Right atrium auricular region (tissue), 2 donors: ENCODE data around the gene CAD. TPM values are rescaled to one million over a fixed set of nuclear protein-coding genes. Genes with fewer than 3 reads are reported as not detected.

ENCODE experiments used
- DNase-seq: peaks from one replicate; pipeline ENCODE4 v3.0.0-alpha.2; 2019; ENCODE audit warnings: low spot score
- H3K27ac ChIP-seq, 2 donors: fragments of 200-600 bp; sonication (generic); 1 replicate in 1 of 2; 2 replicates in 1 of 2; pipeline ENCODE4 v1.5.1; 2016 to 2019
- H3K27me3 ChIP-seq, 2 donors: fragments of 200-600 bp; sonication (generic); one replicate each; pipeline versions ENCODE4 v1.5.1 to v1.6.0; 2017 to 2019
- H3K36me3 ChIP-seq: fragments of 200-600 bp; sonication (generic); one replicate; pipeline ENCODE4 v1.5.1; 2016
- H3K4me1 ChIP-seq, 2 donors: fragments of 200-600 bp; sonication (generic); one replicate each; pipeline versions ENCODE4 v1.5.1 to v1.6.0; 2017 to 2019
- H3K4me3 ChIP-seq, 2 donors: fragments of 200-600 bp; sonication (generic); 1 replicate in 1 of 2; 2 replicates in 1 of 2; pipeline ENCODE4 v1.5.1; 2017 to 2019; ENCODE audit warnings: mild to moderate bottlenecking in 1 of 2, moderate library complexity in 1 of 2
- H3K9me3 ChIP-seq, 2 donors: fragments of 200-600 bp; sonication (generic); one replicate each; pipeline ENCODE4 v1.5.1; 2019
- total RNA-seq, 2 donors: library from RNA; depleted of rRNA; stranded (reverse); fragments of >200 nt; gene quantifications; one replicate each; pipeline ENCODE4 v1.1.0, GENCODE V29; 2016
- TF ChIP-seq, protein P1 (sequence below), 2 donors: fragments of 200-600 bp; sonication (generic); IDR thresholded peaks; one replicate each; pipeline ENCODE4 v1.5.1; 2019; ENCODE audit warnings: antibody characterized with exemption in 2 of 2

Gene CAD
- total RNA-seq, 2 donors from 2014 or later, result 4.8 to 13.2 TPM

DNA sequence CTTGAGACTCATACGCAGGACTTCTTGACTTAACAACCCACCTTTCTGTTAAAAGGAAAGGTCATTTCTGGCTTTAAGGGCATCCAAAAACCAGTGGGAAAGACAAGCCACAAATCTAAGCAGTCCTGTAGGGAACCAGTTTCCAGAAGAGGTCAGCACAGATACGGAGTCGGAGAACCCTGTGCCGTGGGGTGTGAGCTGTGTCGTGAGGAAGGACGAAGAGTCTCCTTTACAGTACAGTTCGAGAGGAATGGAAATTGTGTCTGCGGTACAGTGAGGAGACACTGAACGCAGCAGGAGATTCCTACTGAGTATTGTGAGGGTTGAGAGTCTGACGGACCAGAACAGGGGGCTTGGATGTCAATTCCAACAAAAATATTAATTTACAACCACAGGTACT, 27.9 kb downstream of the CAD start:
- Histone ChIP-seq H3K27ac (peak overlapping the region in 1 of 2 donors; percentile 16), H3K27me3 (no peaks in the 10 kb centered on the region), H3K9me3 (no peaks in the 10 kb centered on the region), H3K36me3 (peaks cover 27% of the 10 kb centered on the region), H3K4me1 (peaks cover 0 to 23% of the 10 kb centered on the region in 2 donors), H3K4me3 (no peak overlapping the region)
- TF ChIP-seq, protein P1, sequence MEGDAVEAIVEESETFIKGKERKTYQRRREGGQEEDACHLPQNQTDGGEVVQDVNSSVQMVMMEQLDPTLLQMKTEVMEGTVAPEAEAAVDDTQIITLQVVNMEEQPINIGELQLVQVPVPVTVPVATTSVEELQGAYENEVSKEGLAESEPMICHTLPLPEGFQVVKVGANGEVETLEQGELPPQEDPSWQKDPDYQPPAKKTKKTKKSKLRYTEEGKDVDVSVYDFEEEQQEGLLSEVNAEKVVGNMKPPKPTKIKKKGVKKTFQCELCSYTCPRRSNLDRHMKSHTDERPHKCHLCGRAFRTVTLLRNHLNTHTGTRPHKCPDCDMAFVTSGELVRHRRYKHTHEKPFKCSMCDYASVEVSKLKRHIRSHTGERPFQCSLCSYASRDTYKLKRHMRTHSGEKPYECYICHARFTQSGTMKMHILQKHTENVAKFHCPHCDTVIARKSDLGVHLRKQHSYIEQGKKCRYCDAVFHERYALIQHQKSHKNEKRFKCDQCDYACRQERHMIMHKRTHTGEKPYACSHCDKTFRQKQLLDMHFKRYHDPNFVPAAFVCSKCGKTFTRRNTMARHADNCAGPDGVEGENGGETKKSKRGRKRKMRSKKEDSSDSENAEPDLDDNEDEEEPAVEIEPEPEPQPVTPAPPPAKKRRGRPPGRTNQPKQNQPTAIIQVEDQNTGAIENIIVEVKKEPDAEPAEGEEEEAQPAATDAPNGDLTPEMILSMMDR (IDR thresholded peaks at IDR 0.05), result no peak
- DNase-seq, result no peak

DNA sequence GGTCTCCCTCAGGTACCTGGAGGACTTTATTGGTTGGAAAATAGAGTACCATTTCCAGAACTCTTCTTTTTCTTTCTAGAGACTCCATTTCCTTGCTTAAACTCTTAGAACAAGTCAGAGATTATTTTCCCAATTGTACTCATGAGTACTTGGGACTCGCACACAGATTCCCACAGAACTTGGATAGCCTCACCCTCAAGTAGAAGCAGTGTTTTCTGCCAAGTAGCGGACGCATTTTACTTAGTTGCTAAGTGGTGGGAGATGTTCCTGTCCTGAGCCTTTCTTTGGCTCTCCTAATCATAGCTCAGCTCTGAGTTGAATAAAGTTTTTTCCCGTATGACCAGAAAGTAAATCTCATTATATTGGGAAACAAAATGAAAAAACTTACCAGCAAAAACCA, 28.5 kb downstream of the CAD start:
- TF ChIP-seq, protein P1 (IDR thresholded peaks at IDR 0.05), result no peak
- no peak for DNase-seq
- Histone ChIP-seq H3K27me3 (no peaks in the 10 kb centered on the region), H3K9me3 (no peaks in the 10 kb centered on the region), H3K36me3 (peaks cover 22% of the 10 kb centered on the region), H3K4me3 (no peak overlapping the region), H3K27ac (peak overlapping the region in 1 of 2 donors; percentile 16), H3K4me1 (peaks cover 0 to 27% of the 10 kb centered on the region in 2 donors)

DNA sequence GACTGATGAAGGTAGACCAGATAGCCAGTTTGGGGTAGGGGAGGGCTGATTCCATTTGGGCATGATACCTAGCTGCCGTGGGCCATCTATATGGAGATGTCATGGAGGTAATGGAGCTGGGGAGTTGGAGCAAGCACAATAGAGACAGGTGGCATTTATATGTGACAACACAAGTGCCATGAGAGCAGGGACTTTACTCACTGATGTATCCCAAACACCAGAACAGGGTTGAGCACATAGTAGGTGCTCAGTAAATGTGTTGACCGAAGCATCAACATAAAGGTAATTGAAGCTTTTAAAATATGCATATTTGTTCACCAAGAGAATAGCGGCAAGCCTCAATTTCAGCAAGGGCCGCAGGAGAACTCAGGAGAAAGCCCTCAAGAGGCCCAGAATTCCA, 30.7 kb downstream of the CAD start:
- no peak overlapping the region for H3K27ac ChIP-seq
- DNase-seq, result no peak
- TF ChIP-seq, protein P1 (IDR thresholded peaks at IDR 0.05), result no peak
- H3K9me3 ChIP-seq, result no peaks in the 10 kb centered on the region
- no peaks in the 10 kb centered on the region for H3K27me3 ChIP-seq
- peaks cover 1% of the 10 kb centered on the region for H3K36me3 ChIP-seq
- no peak overlapping the region for H3K4me3 ChIP-seq
- H3K4me1 ChIP-seq, result peaks cover 0 to 27% of the 10 kb centered on the region in 2 donors

DNA sequence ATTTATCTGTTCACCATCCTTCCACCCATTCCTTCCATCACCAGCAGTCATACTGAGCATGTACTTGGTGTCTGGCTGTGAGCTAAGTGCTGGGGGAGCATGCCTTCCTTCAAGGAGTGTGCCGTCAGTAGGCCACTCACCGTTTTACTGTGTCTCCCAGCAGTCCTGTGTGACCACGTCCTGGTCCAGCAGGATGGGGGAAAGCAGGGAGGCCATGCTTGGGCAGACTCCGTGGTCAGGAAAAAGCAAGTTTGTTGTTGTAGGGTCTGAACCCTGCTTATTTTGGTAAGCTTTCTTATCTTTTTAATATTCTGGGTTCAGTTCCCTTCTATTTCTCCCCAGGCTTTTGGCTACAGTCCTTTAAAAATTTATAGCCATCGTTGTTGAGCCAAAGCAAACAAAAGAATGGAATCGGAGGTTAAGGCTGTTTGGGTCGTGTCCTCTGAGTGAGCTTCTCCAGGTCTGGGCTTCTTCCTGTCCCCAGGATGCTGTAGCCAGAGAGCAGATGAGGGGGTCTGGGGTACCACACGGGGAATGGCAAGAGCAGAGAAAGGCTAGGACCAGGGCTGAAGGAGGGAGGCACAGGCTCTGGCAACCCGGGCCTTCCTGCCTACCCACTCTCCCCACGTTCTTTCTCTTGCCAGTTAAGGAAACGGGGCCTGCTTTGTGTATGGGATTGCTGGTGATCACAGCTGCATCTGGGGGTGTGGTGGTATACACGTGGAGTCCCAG, 32.2 kb downstream of the CAD start:
- no peak for DNase-seq
- no peaks in the 10 kb centered on the region for H3K27me3 ChIP-seq

DNA sequence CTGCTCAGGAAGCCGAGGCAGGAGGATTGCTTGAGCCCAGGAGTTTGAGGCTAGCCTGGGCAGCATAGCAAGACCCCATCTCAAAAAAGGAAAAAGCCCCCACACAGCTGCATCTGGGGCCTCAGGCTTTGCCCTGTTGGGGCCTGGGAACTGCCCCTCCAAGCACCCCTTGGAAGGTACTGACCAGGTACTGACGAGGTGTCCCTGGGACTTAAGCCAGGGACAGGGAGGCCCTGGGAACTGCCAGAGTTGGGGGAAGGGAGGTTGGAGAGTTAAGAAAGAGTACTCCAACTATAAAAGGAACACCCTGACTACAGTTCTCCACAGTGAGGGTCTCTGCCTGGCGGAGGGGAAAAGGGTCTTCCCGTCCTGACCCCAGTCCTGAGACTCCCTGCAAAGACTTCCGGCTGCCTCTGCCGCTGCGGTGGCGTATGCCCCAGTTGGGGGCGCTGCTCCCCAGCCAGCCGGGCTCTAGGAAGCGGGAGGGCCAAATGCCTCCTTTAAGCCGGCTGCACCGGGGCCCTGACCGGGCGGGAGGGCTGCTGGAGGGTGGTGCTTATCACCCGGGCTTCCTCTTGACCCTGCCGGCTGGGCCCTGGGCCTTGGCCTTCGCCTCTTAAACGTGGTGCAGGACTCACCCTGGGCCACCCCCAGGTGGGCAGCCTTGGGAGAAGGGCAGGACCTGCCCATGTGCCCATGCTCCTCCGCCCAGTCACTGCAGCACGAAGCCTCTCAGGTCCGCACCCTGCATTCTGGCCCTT, 32.9 kb downstream of the CAD start:
- TF ChIP-seq, protein P1 (IDR thresholded peaks at IDR 0.05), result peak; percentile 73 to 86
- no peaks in the 10 kb centered on the region for H3K9me3 ChIP-seq
- no peak for DNase-seq
- H3K27me3 ChIP-seq, result no peaks in the 10 kb centered on the region
- H3K4me3 ChIP-seq, result no peak overlapping the region
- H3K4me1 ChIP-seq, result peaks cover 0 to 17% of the 10 kb centered on the region in 2 donors
- H3K36me3 ChIP-seq, result no peaks in the 10 kb centered on the region
- no peak overlapping the region for H3K27ac ChIP-seq

More for the DNA sequence above, 32.2 kb downstream of the CAD start:
- Histone ChIP-seq H3K27ac (no peak overlapping the region), H3K4me3 (no peak overlapping the region), H3K9me3 (no peaks in the 10 kb centered on the region), H3K4me1 (peaks cover 0 to 18% of the 10 kb centered on the region in 2 donors), H3K36me3 (no peaks in the 10 kb centered on the region)
- TF ChIP-seq, protein P1 (IDR thresholded peaks at IDR 0.05), result no peak
